IPS DF 6.9 (cell line): ENCODE data around the gene RELL1.

Experiments
- DNase-seq: peaks from one replicate; pipeline ENCODE4 v3.0.0-alpha.2; 2013; ENCODE audit warnings: low read depth, low spot score
- H3K27ac ChIP-seq: one replicate; pipeline ENCODE4 v1.5.1; 2013; ENCODE audit warnings: low read length, control low read depth
- H3K27me3 ChIP-seq: 2 replicates; pipeline ENCODE4 v1.6.1; 2013; ENCODE audit warnings: mild to moderate bottlenecking, low read length; ENCODE audit not compliant: control insufficient read depth, insufficient read depth
- H3K36me3 ChIP-seq: 2 replicates; pipeline ENCODE4 v1.6.1; 2013; ENCODE audit warnings: low read length; ENCODE audit not compliant: control insufficient read depth, insufficient read depth
- H3K4me1 ChIP-seq: 2 replicates; pipeline ENCODE4 v1.6.1; 2013; ENCODE audit warnings: low read length; ENCODE audit not compliant: control insufficient read depth, insufficient read depth
- H3K4me3 ChIP-seq: 2 replicates; pipeline ENCODE4 v1.5.1; 2013; ENCODE audit warnings: mild to moderate bottlenecking, low read length
- H3K9me3 ChIP-seq: 2 replicates; pipeline ENCODE4 v1.6.1; 2013; ENCODE audit warnings: low read length, inconsistent platforms; ENCODE audit not compliant: control insufficient read depth, insufficient read depth
- WGBS: extraction: QIAGEN DNeasy Blood & Tissue Kit; methylation state at CpG from one replicate; pipeline ENCODE4 v1.1.7; 2013; ENCODE audit warnings: mixed read lengths, missing lambda C conversion rate; ENCODE audit not compliant: insufficient read length, insufficient coverage; 5-methylcytosine and 5-hydroxymethylcytosine counted together

Gene RELL1

GRCh38 chr4:37625499-37625898, 60.7 kb downstream of the RELL1 start:
- WGBS: no CpG with 5 or more reads among the region's 1 CpG
- no peak overlapping the region for H3K27ac ChIP-seq
- no peak overlapping the region for H3K4me3 ChIP-seq
- H3K36me3 ChIP-seq: no peaks in the 10 kb centered on the region; the same call in 1 of the 2 replicates
- no peaks in the 10 kb centered on the region for H3K4me1 ChIP-seq
- no peaks in the 10 kb centered on the region for H3K27me3 ChIP-seq
- no peak for DNase-seq
- no peaks in the 10 kb centered on the region for H3K9me3 ChIP-seq

GRCh38 chr4:37623940-37624339, 62.2 kb downstream of the RELL1 start:
- no peak overlapping the region for H3K27ac ChIP-seq
- no peak for DNase-seq
- no peaks in the 10 kb centered on the region for H3K9me3 ChIP-seq
- H3K4me1 ChIP-seq: no peaks in the 10 kb centered on the region
- no peaks in the 10 kb centered on the region for H3K36me3 ChIP-seq
- H3K4me3 ChIP-seq: no peak overlapping the region
- no peaks in the 10 kb centered on the region for H3K27me3 ChIP-seq
- WGBS: no CpG with 5 or more reads among the region's 8 CpGs

GRCh38 chr4:37623125-37623524, 63.1 kb downstream of the RELL1 start:
- Histone ChIP-seq H3K9me3 (no peaks in the 10 kb centered on the region), H3K27me3 (no peaks in the 10 kb centered on the region), H3K27ac (no peak overlapping the region), H3K36me3 (no peaks in the 10 kb centered on the region), H3K4me1 (no peaks in the 10 kb centered on the region), H3K4me3 (no peak overlapping the region)
- no peak for DNase-seq
- WGBS: no CpG with 5 or more reads among the region's 4 CpGs

GRCh38 chr4:37620176-37620575, 66.0 kb downstream of the RELL1 start:
- H3K27me3 ChIP-seq: no peaks in the 10 kb centered on the region
- no peaks in the 10 kb centered on the region for H3K4me1 ChIP-seq
- DNase-seq: no peak
- H3K27ac ChIP-seq: no peak overlapping the region
- H3K36me3 ChIP-seq: no peaks in the 10 kb centered on the region
- no peaks in the 10 kb centered on the region for H3K9me3 ChIP-seq
- no peak overlapping the region for H3K4me3 ChIP-seq

DNA sequence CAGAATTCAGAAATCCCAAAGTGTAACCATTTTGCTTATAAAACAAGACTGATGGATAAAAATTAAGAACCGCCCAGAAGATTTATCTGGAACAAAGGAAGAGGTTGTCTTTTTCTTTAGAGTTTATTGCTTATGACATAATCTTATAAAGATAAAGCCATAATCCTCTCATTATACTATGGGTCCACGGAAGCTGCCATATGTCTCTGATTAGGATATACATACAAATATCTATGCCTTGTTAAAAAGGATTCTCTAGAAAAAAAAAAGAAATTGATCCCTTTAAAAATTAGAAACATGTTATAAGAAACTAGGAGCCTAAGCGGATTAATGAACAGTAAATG, 70.5 kb downstream of the RELL1 start:
- H3K27ac ChIP-seq: no peak overlapping the region

GRCh38 chr4:37615059-37615719, 71.0 kb downstream of the RELL1 start:
- no peak for DNase-seq
- Histone ChIP-seq H3K4me1 (no peaks in the 10 kb centered on the region), H3K36me3 (no peaks in the 10 kb centered on the region; the same call in 1 of the 2 replicates), H3K27ac (no peak overlapping the region), H3K4me3 (no peak overlapping the region), H3K27me3 (no peaks in the 10 kb centered on the region), H3K9me3 (no peaks in the 10 kb centered on the region)
- no CpG with 5 or more reads among the region's 5 CpGs for WGBS

More for the DNA sequence above, 70.5 kb downstream of the RELL1 start:
- no peak for DNase-seq
- Histone ChIP-seq H3K4me1 (no peaks in the 10 kb centered on the region), H3K4me3 (no peak overlapping the region), H3K9me3 (no peaks in the 10 kb centered on the region), H3K36me3 (no peaks in the 10 kb centered on the region; the same call in 1 of the 2 replicates), H3K27me3 (no peaks in the 10 kb centered on the region)
- WGBS: no CpG with 5 or more reads among the region's 3 CpGs

DNA sequence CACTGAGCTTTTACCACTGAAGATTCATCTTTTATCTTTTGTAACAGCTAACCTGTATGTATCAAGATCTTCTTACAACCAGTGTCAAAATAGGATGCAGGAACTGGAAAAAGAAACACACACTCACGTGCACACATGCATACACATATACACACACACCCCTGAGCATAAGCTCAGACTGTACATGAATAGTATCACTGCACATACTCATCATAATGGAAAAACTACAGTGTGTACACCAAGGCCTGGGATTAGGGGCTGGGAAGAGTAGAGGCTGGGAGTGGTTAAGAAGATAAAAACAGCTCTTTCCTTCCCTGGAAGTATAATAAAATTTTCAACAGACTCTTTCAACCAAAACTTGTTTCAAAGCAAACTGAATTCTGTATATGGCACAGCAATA, 73.4 kb downstream of the RELL1 start:
- no peaks in the 10 kb centered on the region; the same call in 1 of the 2 replicates for H3K36me3 ChIP-seq
- no peak overlapping the region for H3K27ac ChIP-seq
- no CpG with 5 or more reads among the region's 1 CpG for WGBS
- H3K4me3 ChIP-seq: no peak overlapping the region
- no peaks in the 10 kb centered on the region for H3K27me3 ChIP-seq
- DNase-seq: no peak
- no peaks in the 10 kb centered on the region for H3K9me3 ChIP-seq
- no peaks in the 10 kb centered on the region for H3K4me1 ChIP-seq

GRCh38 chr4:37609626-37610025, 76.5 kb downstream of the RELL1 start:
- no peak overlapping the region for H3K4me3 ChIP-seq
- H3K36me3 ChIP-seq: no peaks in the 10 kb centered on the region; the same call in 1 of the 2 replicates
- no peaks in the 10 kb centered on the region for H3K9me3 ChIP-seq
- no peak for DNase-seq
- no peaks in the 10 kb centered on the region for H3K27me3 ChIP-seq
- H3K27ac ChIP-seq: no peak overlapping the region
- H3K4me1 ChIP-seq: peaks cover 1% of the 10 kb centered on the region; the same call in 1 of the 2 replicates

DNA sequence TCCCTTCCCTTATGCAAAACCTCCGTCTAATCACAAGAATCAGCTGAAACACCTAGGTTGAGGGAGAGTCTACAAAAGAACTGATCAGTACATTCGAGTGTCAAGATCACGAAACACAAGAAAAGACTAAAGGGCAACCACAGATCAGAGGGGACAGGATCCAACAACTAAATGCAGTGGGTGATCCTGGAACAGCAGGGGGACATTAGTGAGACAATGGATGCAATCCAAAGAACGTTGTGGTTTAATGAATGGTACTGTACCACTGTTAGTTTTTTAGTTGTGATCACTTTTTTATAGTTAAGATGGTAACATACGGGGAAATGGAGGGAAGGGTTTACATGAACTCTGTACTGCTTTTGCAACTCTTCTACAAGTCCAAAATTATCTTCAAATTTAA, 79.2 kb downstream of the RELL1 start:
- H3K27ac ChIP-seq: no peak overlapping the region
- no peaks in the 10 kb centered on the region for H3K27me3 ChIP-seq
- no peaks in the 10 kb centered on the region for H3K36me3 ChIP-seq
- H3K4me1 ChIP-seq: peaks cover 3% of the 10 kb centered on the region; the same call in 1 of the 2 replicates
- DNase-seq: no peak
- no peaks in the 10 kb centered on the region for H3K9me3 ChIP-seq
- WGBS: no CpG with 5 or more reads among the region's 5 CpGs
- H3K4me3 ChIP-seq: no peak overlapping the region

DNA sequence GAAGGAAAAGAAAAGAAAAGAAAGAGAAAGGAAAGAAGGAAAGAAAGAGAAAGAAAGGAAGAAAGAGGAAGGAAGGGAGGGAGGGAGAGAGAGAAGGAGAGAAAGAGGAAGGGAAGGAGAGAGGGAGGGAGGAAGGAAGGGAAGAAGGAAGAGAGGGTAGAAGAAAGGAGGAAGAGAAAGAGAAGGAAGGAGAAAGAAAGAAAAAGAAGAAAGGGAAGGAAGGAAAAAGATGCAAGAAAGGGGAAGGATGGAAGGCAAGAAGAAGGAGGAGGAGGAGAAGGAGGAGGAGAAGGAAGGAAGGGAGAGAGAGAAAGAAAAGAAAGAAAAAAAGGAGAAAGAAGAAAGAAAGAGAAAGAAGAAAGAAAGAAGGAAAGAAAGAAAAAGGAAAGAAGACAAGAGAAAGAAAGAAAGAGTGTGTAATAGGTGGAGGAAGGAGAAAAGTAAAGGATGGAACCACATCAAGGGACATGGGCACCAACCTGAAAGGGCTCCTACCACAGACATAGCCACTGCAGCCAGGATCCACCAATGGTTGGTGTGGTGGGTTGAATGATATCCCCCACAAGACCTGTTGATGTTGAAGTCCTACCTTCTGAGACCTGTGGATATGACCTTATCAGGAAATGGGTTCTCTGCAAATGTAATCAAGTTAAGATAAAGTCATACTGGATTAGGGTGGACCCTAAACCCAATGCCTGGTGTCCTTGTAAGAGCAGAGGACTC, 80.2 kb downstream of the RELL1 start:
- no peak for DNase-seq
- no peaks in the 10 kb centered on the region for H3K9me3 ChIP-seq
- no peak overlapping the region for H3K4me3 ChIP-seq
- no peaks in the 10 kb centered on the region for H3K36me3 ChIP-seq
- H3K27ac ChIP-seq: no peak overlapping the region
- no peaks in the 10 kb centered on the region for H3K27me3 ChIP-seq
- H3K4me1 ChIP-seq: peaks cover 3% of the 10 kb centered on the region; the same call in 1 of the 2 replicates

- peaks cover 3% of the 10 kb centered on the region; the same call in 1 of the 2 replicates for H3K4me1 ChIP-seq
- WGBS: no CpG with 5 or more reads among the region's 4 CpGs
- no peak for DNase-seq
- no peak overlapping the region for H3K4me3 ChIP-seq
- H3K36me3 ChIP-seq: no peaks in the 10 kb centered on the region
- no peaks in the 10 kb centered on the region for H3K27me3 ChIP-seq
- H3K27ac ChIP-seq: no peak overlapping the region
- H3K9me3 ChIP-seq: no peaks in the 10 kb centered on the region
These were observed 81.7 kb downstream of the RELL1 start for GRCh38 chr4:37604461-37604860.
